GM10266 (cell line): Measurements from ENCODE around the gene SH3PXD2B.
A peak's percentile ranks its signal among the peaks of the same experiment; 100 is the strongest.

Experiments used
- DNase-seq: peaks from one replicate; pipeline ENCODE4 v3.0.0; 2012; ENCODE audit errors: extremely low spot score
- TF ChIP-seq, protein P1 (sequence below): IDR thresholded peaks from 2 replicates; pipeline ENCODE4 v1.5.1; 2012; ENCODE audit warnings: mild to moderate bottlenecking, low read depth; ENCODE audit not compliant: control insufficient read depth, insufficient read depth; ENCODE audit errors: missing control alignments

SH3PXD2B gene

GRCh38 chr5:172325452-172325851 lies 128.9 kb downstream of the SH3PXD2B start:
- TF ChIP-seq, protein P1, sequence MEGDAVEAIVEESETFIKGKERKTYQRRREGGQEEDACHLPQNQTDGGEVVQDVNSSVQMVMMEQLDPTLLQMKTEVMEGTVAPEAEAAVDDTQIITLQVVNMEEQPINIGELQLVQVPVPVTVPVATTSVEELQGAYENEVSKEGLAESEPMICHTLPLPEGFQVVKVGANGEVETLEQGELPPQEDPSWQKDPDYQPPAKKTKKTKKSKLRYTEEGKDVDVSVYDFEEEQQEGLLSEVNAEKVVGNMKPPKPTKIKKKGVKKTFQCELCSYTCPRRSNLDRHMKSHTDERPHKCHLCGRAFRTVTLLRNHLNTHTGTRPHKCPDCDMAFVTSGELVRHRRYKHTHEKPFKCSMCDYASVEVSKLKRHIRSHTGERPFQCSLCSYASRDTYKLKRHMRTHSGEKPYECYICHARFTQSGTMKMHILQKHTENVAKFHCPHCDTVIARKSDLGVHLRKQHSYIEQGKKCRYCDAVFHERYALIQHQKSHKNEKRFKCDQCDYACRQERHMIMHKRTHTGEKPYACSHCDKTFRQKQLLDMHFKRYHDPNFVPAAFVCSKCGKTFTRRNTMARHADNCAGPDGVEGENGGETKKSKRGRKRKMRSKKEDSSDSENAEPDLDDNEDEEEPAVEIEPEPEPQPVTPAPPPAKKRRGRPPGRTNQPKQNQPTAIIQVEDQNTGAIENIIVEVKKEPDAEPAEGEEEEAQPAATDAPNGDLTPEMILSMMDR: no peak
- DNase-seq: no peak

DNA sequence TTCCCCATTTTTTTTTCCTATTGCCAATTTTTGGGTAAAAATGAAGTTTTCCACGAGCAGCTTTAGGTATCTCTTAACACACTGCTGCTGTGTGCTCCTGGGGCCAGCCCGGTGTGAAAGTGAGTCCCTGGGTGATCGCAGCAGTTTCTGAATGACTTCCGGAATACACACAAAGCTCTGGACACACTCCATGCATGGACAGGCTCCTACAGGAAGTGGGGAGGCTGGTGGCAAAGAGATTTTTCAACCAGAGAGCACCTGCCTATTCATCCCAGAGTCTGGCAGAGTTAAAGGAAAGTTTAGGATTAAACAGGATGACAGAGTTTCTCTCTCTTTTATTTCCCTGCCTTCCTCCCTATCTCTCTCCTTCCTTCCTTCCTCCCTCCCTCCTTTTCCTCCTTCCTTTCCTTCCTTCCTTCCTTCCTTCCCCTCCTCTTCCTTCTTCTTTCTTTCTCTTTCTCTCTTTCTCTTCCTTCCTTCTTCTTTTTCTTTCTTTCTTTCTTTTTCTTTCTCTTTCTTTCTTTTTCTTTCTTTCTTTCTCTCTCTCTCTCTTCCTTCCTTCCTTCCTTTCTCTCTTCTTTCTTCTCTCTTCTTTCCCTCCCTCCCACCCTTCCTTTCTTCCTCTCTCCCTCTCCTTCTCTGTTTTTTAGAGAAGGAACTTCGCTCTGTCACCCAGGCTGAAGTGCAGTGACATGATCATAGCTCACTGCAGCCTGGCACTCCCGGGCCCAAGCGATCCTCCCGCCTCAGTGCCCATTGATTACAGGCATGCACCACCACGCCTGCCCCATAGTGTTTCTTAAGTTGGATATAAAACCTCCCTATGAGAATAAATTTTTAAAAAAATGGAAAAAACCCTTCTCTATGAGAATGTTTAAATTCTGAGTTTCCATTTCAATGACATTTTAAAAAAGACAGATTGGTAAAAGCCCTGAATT lies 132.0 kb downstream of the SH3PXD2B start:
- peak; percentile 51 for DNase-seq

GRCh38 chr5:172321593-172321992 lies 132.7 kb downstream of the SH3PXD2B start:
- TF ChIP-seq, protein P1: no peak
- no peak for DNase-seq

More for the DNA sequence above, 132.0 kb downstream of the SH3PXD2B start:
- TF ChIP-seq, protein P1: no peak

GRCh38 chr5:172319708-172320441 lies 134.4 kb downstream of the SH3PXD2B start:
- no peak for DNase-seq
- TF ChIP-seq, protein P1: no peak

GRCh38 chr5:172315587-172316493 lies 138.5 kb downstream of the SH3PXD2B start:
- DNase-seq: no peak
- TF ChIP-seq, protein P1: no peak

- DNase-seq: no peak
- TF ChIP-seq, protein P1: no peak
Observed at GRCh38 chr5:172313915-172314314, 140.4 kb downstream of the SH3PXD2B start.
